ENCODE measurements around the gene SKP1.

- TF ChIP-seq CTCF (conservative IDR thresholded peaks at IDR 0.05 in 1 of 2, IDR thresholded peaks at IDR 0.05 in 1 of 2; ENCODE audit: extremely low read depth in 1 of 2, insufficient read depth in 1 of 2, low read depth in 1 of 2, low read length in 2 of 2) (no peak), EZH2 (IDR thresholded peaks at IDR 0.05; ENCODE audit: borderline replicate concordance, low read length) (no peak)
These were observed 69.0 kb downstream of the SKP1 start for GRCh38 chr5:134107779-134108178.
